ENCODE results near the gene LAMA2. TPM values are rescaled to one million over a fixed set of nuclear protein-coding genes. Genes with fewer than 3 reads are reported as not detected.

LAMA2 gene
- total and polyA plus RNA-seq, 2 experiments from 2014 or later, result 0.91 to 6.4 TPM

- Histone ChIP-seq H3K36me3 (ENCODE audit: insufficient read depth) (no peaks in the 10 kb centered on the region), H3K27me3 (ENCODE audit: insufficient read depth) (no peaks in the 10 kb centered on the region), H3K4me2 (no peak overlapping the region), H3F3A (replicated peaks; ENCODE audit: low read depth) (no peaks in the 10 kb centered on the region), H3K79me2 (replicated peaks; ENCODE audit: insufficient read depth) (no peaks in the 10 kb centered on the region), H2AFZ (no peak overlapping the region), H3K4me3 (no peak overlapping the region), H4K20me1 (replicated peaks; ENCODE audit: insufficient read depth) (no peaks in the 10 kb centered on the region; the same call in 1 of the 2 replicates), H3K4me1 (ENCODE audit: insufficient read depth) (no peaks in the 10 kb centered on the region), H3K9me2 (ENCODE audit: insufficient read depth) (no peaks in the 10 kb centered on the region), H3K27ac (ENCODE audit: low read depth) (no peak overlapping the region)
- peaks cover 2% of the 10 kb centered on the region; the same call in 1 of the 3 replicates for H3K9me3 Mint-ChIP-seq
- no peaks in the 10 kb centered on the region for H3K27me3 Mint-ChIP-seq (ENCODE audit: insufficient read depth, low read depth, poor library complexity)
- H3K27ac Mint-ChIP-seq, result no peak overlapping the region
- DNase-seq (ENCODE audit: low spot score) (no peak), ATAC-seq (no peak)
- H3K4me1 Mint-ChIP-seq, result no peaks in the 10 kb centered on the region
- H3K4me3 Mint-ChIP-seq, result no peak overlapping the region
- TF ChIP-seq, protein P1, sequence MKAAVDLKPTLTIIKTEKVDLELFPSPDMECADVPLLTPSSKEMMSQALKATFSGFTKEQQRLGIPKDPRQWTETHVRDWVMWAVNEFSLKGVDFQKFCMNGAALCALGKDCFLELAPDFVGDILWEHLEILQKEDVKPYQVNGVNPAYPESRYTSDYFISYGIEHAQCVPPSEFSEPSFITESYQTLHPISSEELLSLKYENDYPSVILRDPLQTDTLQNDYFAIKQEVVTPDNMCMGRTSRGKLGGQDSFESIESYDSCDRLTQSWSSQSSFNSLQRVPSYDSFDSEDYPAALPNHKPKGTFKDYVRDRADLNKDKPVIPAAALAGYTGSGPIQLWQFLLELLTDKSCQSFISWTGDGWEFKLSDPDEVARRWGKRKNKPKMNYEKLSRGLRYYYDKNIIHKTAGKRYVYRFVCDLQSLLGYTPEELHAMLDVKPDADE (IDR thresholded peaks at IDR 0.05), result no peak
- no peak for TF ChIP-seq NANOG (IDR thresholded peaks at IDR 0.05; ENCODE audit: borderline replicate concordance)
- no peak for TF ChIP-seq ZNF331 (CRISPR knock-in tag; IDR thresholded peaks at IDR 0.05; ENCODE audit: low read depth)
- TF ChIP-seq EZH2 (IDR thresholded peaks at IDR 0.05; ENCODE audit: low read depth, unreplicated experiment), result no peak
- no peak for TF ChIP-seq POLR2AphosphoS5 (IDR thresholded peaks at IDR 0.05; ENCODE audit: low read depth)
- TF ChIP-seq, protein P2, sequence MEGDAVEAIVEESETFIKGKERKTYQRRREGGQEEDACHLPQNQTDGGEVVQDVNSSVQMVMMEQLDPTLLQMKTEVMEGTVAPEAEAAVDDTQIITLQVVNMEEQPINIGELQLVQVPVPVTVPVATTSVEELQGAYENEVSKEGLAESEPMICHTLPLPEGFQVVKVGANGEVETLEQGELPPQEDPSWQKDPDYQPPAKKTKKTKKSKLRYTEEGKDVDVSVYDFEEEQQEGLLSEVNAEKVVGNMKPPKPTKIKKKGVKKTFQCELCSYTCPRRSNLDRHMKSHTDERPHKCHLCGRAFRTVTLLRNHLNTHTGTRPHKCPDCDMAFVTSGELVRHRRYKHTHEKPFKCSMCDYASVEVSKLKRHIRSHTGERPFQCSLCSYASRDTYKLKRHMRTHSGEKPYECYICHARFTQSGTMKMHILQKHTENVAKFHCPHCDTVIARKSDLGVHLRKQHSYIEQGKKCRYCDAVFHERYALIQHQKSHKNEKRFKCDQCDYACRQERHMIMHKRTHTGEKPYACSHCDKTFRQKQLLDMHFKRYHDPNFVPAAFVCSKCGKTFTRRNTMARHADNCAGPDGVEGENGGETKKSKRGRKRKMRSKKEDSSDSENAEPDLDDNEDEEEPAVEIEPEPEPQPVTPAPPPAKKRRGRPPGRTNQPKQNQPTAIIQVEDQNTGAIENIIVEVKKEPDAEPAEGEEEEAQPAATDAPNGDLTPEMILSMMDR (conservative IDR thresholded peaks at IDR 0.05; ENCODE audit: low read depth in 2 of 2), result no peak
- no peak for TF ChIP-seq ZNF114 (CRISPR knock-in tag; IDR thresholded peaks at IDR 0.05)
- no peak for TF ChIP-seq ZNF462 (CRISPR knock-in tag; IDR thresholded peaks at IDR 0.05)
- TF ChIP-seq EZH2phosphoT487 (IDR thresholded peaks at IDR 0.05; ENCODE audit: unreplicated experiment), result no peak
- no peak for TF ChIP-seq STAT1 (IDR thresholded peaks at IDR 0.05; ENCODE audit: unreplicated experiment)
- no peak for TF ChIP-seq CREB1 (CRISPR knock-in tag; IDR thresholded peaks at IDR 0.05; ENCODE audit: low read depth)
- no peak for TF ChIP-seq JUNB (IDR thresholded peaks at IDR 0.05; ENCODE audit: unreplicated experiment)
- TF ChIP-seq, protein P3, sequence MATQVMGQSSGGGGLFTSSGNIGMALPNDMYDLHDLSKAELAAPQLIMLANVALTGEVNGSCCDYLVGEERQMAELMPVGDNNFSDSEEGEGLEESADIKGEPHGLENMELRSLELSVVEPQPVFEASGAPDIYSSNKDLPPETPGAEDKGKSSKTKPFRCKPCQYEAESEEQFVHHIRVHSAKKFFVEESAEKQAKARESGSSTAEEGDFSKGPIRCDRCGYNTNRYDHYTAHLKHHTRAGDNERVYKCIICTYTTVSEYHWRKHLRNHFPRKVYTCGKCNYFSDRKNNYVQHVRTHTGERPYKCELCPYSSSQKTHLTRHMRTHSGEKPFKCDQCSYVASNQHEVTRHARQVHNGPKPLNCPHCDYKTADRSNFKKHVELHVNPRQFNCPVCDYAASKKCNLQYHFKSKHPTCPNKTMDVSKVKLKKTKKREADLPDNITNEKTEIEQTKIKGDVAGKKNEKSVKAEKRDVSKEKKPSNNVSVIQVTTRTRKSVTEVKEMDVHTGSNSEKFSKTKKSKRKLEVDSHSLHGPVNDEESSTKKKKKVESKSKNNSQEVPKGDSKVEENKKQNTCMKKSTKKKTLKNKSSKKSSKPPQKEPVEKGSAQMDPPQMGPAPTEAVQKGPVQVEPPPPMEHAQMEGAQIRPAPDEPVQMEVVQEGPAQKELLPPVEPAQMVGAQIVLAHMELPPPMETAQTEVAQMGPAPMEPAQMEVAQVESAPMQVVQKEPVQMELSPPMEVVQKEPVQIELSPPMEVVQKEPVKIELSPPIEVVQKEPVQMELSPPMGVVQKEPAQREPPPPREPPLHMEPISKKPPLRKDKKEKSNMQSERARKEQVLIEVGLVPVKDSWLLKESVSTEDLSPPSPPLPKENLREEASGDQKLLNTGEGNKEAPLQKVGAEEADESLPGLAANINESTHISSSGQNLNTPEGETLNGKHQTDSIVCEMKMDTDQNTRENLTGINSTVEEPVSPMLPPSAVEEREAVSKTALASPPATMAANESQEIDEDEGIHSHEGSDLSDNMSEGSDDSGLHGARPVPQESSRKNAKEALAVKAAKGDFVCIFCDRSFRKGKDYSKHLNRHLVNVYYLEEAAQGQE (IDR thresholded peaks at IDR 0.05; ENCODE audit: unreplicated experiment), result no peak
- no peaks in the 10 kb centered on the region for H3K36me3 Mint-ChIP-seq (ENCODE audit: low read depth)
These were observed 167.1 kb downstream of the LAMA2 start for GRCh38 chr6:129050086-129050485.
